WTC11 (cell line): Measurements from ENCODE around the gene SPDYE6.

Experiments used
- FOXJ3 ChIP-seq: sonication (generic); formaldehyde crosslinking; IDR thresholded peaks from 2 replicates; pipeline ENCODE4 v1.9.0; 2021; ENCODE audit warnings: missing genetic modification reagents, mild to moderate bottlenecking, borderline replicate concordance
- GABPB1 ChIP-seq: sonication (generic); formaldehyde crosslinking; IDR thresholded peaks from 2 replicates; pipeline ENCODE4 v1.8.1; 2023; ENCODE audit warnings: mild to moderate bottlenecking, missing genetic modification reagents
- MXD4 ChIP-seq: fragments of 250-450 bp; sonication (Bioruptor Pico); IDR thresholded peaks from 2 replicates; pipeline ENCODE4 v1.8.0; 2021; ENCODE audit warnings: mild to moderate bottlenecking, moderate library complexity, borderline replicate concordance
- NFE2L1 ChIP-seq: sonication (generic); formaldehyde crosslinking; IDR thresholded peaks from 2 replicates; pipeline ENCODE4 v1.8.1; 2023; ENCODE audit warnings: missing genetic modification reagents
- SP1 ChIP-seq: sonication (generic); formaldehyde crosslinking; conservative IDR thresholded peaks from 2 replicates; pipeline ENCODE4 v1.8.1; 2022; ENCODE audit warnings: missing genetic modification reagents
- ZNF671 ChIP-seq: fragments of 250-450 bp; sonication (Bioruptor Pico); IDR thresholded peaks from 2 replicates; pipeline ENCODE4 v1.8.0; 2021; ENCODE audit warnings: mild to moderate bottlenecking
- TF ChIP-seq, protein P1 (sequence below): fragments of 200-600 bp; IDR thresholded peaks from 2 replicates; pipeline ENCODE4 v1.8.0; 2022; ENCODE audit warnings: antibody characterized with exemption
- TF ChIP-seq, protein P2 (sequence below): sonication (generic); formaldehyde crosslinking; IDR thresholded peaks from 2 replicates; pipeline ENCODE4 v1.8.0; 2022; ENCODE audit warnings: missing genetic modification reagents
- TF ChIP-seq, protein P3 (sequence below): sonication (generic); formaldehyde crosslinking; IDR thresholded peaks from 2 replicates; pipeline ENCODE4 v1.8.0; 2023; ENCODE audit warnings: missing genetic modification reagents
- TF ChIP-seq, protein P4 (sequence below): sonication (generic); formaldehyde crosslinking; IDR thresholded peaks from 2 replicates; pipeline ENCODE4 v1.8.1; 2022; ENCODE audit warnings: low read depth, missing genetic modification reagents, borderline replicate concordance
- TF ChIP-seq, protein P5 (sequence below): fragments of 250-450 bp; sonication (Bioruptor Pico); IDR thresholded peaks from 2 replicates; pipeline ENCODE4 v2.1.2; 2022; ENCODE audit warnings: mild to moderate bottlenecking, moderate library complexity

DNA sequence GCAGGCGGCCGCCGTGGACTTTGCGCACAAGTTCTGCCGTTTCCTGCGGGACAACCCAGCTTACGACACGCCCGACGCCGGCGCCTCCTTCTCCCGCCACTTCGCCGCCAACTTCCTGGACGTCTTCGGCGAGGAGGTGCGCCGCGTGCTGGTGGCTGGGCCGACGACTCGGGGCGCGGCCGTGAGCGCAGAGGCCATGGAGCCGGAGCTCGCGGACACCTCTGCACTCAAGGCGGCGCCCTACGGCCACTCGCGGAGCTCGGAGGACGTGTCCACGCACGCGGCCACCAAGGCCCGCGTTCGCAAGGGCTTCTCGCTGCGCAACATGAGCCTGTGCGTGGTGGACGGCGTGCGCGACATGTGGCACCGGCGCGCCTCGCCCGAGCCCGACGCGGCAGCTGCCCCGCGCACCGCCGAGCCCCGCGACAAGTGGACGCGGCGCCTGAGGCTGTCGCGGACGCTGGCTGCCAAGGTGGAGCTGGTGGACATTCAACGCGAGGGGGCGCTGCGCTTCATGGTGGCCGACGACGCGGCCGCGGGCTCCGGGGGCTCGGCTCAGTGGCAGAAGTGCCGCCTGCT lies 55.5 kb downstream of the SPDYE6 start:
- no peak for TF ChIP-seq GABPB1 (CRISPR knock-in tag)
- TF ChIP-seq SP1 (CRISPR knock-in tag) = peak; percentile 51; the same call in 1 of the 2 replicates
- TF ChIP-seq, protein P1, sequence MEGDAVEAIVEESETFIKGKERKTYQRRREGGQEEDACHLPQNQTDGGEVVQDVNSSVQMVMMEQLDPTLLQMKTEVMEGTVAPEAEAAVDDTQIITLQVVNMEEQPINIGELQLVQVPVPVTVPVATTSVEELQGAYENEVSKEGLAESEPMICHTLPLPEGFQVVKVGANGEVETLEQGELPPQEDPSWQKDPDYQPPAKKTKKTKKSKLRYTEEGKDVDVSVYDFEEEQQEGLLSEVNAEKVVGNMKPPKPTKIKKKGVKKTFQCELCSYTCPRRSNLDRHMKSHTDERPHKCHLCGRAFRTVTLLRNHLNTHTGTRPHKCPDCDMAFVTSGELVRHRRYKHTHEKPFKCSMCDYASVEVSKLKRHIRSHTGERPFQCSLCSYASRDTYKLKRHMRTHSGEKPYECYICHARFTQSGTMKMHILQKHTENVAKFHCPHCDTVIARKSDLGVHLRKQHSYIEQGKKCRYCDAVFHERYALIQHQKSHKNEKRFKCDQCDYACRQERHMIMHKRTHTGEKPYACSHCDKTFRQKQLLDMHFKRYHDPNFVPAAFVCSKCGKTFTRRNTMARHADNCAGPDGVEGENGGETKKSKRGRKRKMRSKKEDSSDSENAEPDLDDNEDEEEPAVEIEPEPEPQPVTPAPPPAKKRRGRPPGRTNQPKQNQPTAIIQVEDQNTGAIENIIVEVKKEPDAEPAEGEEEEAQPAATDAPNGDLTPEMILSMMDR = peak; percentile 78
- TF ChIP-seq, protein P2, sequence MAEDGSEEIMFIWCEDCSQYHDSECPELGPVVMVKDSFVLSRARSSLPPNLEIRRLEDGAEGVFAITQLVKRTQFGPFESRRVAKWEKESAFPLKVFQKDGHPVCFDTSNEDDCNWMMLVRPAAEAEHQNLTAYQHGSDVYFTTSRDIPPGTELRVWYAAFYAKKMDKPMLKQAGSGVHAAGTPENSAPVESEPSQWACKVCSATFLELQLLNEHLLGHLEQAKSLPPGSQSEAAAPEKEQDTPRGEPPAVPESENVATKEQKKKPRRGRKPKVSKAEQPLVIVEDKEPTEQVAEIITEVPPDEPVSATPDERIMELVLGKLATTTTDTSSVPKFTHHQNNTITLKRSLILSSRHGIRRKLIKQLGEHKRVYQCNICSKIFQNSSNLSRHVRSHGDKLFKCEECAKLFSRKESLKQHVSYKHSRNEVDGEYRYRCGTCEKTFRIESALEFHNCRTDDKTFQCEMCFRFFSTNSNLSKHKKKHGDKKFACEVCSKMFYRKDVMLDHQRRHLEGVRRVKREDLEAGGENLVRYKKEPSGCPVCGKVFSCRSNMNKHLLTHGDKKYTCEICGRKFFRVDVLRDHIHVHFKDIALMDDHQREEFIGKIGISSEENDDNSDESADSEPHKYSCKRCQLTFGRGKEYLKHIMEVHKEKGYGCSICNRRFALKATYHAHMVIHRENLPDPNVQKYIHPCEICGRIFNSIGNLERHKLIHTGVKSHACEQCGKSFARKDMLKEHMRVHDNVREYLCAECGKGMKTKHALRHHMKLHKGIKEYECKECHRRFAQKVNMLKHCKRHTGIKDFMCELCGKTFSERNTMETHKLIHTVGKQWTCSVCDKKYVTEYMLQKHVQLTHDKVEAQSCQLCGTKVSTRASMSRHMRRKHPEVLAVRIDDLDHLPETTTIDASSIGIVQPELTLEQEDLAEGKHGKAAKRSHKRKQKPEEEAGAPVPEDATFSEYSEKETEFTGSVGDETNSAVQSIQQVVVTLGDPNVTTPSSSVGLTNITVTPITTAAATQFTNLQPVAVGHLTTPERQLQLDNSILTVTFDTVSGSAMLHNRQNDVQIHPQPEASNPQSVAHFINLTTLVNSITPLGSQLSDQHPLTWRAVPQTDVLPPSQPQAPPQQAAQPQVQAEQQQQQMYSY (CRISPR knock-in tag) = 0 out of 2 replicates have a peak, but pooled peaks have one; percentile 14
- TF ChIP-seq, protein P3, sequence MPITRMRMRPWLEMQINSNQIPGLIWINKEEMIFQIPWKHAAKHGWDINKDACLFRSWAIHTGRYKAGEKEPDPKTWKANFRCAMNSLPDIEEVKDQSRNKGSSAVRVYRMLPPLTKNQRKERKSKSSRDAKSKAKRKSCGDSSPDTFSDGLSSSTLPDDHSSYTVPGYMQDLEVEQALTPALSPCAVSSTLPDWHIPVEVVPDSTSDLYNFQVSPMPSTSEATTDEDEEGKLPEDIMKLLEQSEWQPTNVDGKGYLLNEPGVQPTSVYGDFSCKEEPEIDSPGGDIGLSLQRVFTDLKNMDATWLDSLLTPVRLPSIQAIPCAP (CRISPR knock-in tag) = no peak
- TF ChIP-seq FOXJ3 (CRISPR knock-in tag) = no peak
- TF ChIP-seq NFE2L1 (CRISPR knock-in tag) = peak; percentile 91; the same call in 1 of the 2 replicates
- TF ChIP-seq, protein P4, sequence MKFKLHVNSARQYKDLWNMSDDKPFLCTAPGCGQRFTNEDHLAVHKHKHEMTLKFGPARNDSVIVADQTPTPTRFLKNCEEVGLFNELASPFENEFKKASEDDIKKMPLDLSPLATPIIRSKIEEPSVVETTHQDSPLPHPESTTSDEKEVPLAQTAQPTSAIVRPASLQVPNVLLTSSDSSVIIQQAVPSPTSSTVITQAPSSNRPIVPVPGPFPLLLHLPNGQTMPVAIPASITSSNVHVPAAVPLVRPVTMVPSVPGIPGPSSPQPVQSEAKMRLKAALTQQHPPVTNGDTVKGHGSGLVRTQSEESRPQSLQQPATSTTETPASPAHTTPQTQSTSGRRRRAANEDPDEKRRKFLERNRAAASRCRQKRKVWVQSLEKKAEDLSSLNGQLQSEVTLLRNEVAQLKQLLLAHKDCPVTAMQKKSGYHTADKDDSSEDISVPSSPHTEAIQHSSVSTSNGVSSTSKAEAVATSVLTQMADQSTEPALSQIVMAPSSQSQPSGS = no peak
- no peak for TF ChIP-seq ZNF671 (CRISPR knock-in tag)
- no peak for TF ChIP-seq MXD4 (CRISPR knock-in tag)
- TF ChIP-seq, protein P5, sequence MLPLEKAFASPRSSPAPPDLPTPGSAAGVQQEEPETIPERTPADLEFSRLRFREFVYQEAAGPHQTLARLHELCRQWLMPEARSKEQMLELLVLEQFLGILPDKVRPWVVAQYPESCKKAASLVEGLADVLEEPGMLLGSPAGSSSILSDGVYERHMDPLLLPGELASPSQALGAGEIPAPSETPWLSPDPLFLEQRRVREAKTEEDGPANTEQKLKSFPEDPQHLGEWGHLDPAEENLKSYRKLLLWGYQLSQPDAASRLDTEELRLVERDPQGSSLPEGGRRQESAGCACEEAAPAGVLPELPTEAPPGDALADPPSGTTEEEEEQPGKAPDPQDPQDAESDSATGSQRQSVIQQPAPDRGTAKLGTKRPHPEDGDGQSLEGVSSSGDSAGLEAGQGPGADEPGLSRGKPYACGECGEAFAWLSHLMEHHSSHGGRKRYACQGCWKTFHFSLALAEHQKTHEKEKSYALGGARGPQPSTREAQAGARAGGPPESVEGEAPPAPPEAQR (CRISPR knock-in tag) = no peak
